ENCODE results near the gene FOXN3.
"Not testable (repeated sequence)": the region's sequence is repeated elsewhere in the genome, so short reads cannot be mapped to it uniquely, and the experiment has no call there.

Gene FOXN3

GRCh38 chr14:89296281-89296745 is 120.7 kb downstream of the FOXN3 start:
- DNase-seq = no peak

GRCh38 chr14:89294872-89295271 is 122.2 kb downstream of the FOXN3 start:
- DNase-seq = no peak

- not testable (repeated sequence) for DNase-seq
Observed at GRCh38 chr14:89294469-89294868, 122.6 kb downstream of the FOXN3 start.

- no peak for DNase-seq
Observed at GRCh38 chr14:89294060-89294459, 123.0 kb downstream of the FOXN3 start.

- no peak for DNase-seq
Observed at GRCh38 chr14:89293314-89293916, 123.6 kb downstream of the FOXN3 start.

- DNase-seq = no peak
Observed at GRCh38 chr14:89292579-89293313, 124.3 kb downstream of the FOXN3 start.

GRCh38 chr14:89291351-89291940 is 125.6 kb downstream of the FOXN3 start:
- DNase-seq = no peak

- DNase-seq = no peak
Observed at GRCh38 chr14:89290813-89291212, 126.2 kb downstream of the FOXN3 start.

GRCh38 chr14:89289477-89289876 is 127.6 kb downstream of the FOXN3 start:
- no peak for DNase-seq

- DNase-seq = no peak
Observed at GRCh38 chr14:89288114-89288513, 128.9 kb downstream of the FOXN3 start.

GRCh38 chr14:89284333-89285058 is 132.5 kb downstream of the FOXN3 start:
- DNase-seq = no peak

GRCh38 chr14:89283327-89284060 is 133.5 kb downstream of the FOXN3 start:
- DNase-seq = peak; percentile 66

- DNase-seq = no peak
Observed at GRCh38 chr14:89282191-89282590, 134.8 kb downstream of the FOXN3 start.

- no peak for DNase-seq
Observed at GRCh38 chr14:89280600-89280999, 136.4 kb downstream of the FOXN3 start.

GRCh38 chr14:89279649-89280232 is 137.3 kb downstream of the FOXN3 start:
- no peak for DNase-seq

- DNase-seq = no peak
Observed at GRCh38 chr14:89277203-89277602, 139.8 kb downstream of the FOXN3 start.

GRCh38 chr14:89276424-89276975 is 140.5 kb downstream of the FOXN3 start:
- peak; percentile 90 for DNase-seq

- DNase-seq = no peak
Observed at GRCh38 chr14:89270439-89271227, 146.4 kb downstream of the FOXN3 start.

- no peak for DNase-seq
Observed at GRCh38 chr14:89269404-89269803, 147.6 kb downstream of the FOXN3 start.

GRCh38 chr14:89268514-89268913 is 148.5 kb downstream of the FOXN3 start:
- peak; percentile 26 for DNase-seq

- DNase-seq = no peak
Observed at GRCh38 chr14:89267656-89268055, 149.4 kb downstream of the FOXN3 start.

All from activated CD8-positive, alpha-beta memory T cell treated with anti-CD3 and anti-CD28 coated beads, Interleukin-2, amount 50 U/mL, for 48 hours (primary cell).